Measurements from ENCODE around the gene TAF1A.

GRCh38 chr1:222552882-222553281, 36.9 kb downstream of the TAF1A start:
- TF ChIP-seq CTCF (IDR thresholded peaks at IDR 0.05; ENCODE audit: insufficient read depth, low read length) = no peak
- TF ChIP-seq REST (IDR thresholded peaks at IDR 0.05; ENCODE audit: insufficient replicate concordance, low read depth) = no peak
- no peak for TF ChIP-seq POLR2AphosphoS5 (IDR thresholded peaks at IDR 0.05; ENCODE audit: low read depth)
- no peak for TF ChIP-seq SPI1 (IDR thresholded peaks at IDR 0.05; ENCODE audit: borderline replicate concordance, low read depth)
